GM12878 (cell line): ENCODE data around the gene RFFL. TPM values are rescaled to one million over a fixed set of nuclear protein-coding genes. Genes with fewer than 3 reads are reported as not detected.

Source experiments
- ATAC-seq: fragments of 200-7000 bp; cut with Tn5 transposase; 3 replicates; pipeline ENCODE4 v1.9.1; 2020; ENCODE audit warnings: mild to moderate bottlenecking, moderate library complexity
- BruUV-seq: library from RNA; stranded (reverse); fragments of 400-500 nt; replicated peaks from 2 replicates; lab custom pipeline; 2021; lab: Mats Ljungman, UMichigan
- CTCF ChIA-PET: fragments of 300-600 bp; sonication (Branson Sonifier 250); formaldehyde crosslinking; extraction: SDS; loops from one replicate; lab custom pipeline; 2021; ENCODE audit warnings: inconsistent platforms; lab: Yijun Ruan, JAX
- POLR2A ChIA-PET: fragments of 350-600 bp; formaldehyde crosslinking; extraction: SDS; loops from one replicate; lab custom pipeline; 2021; ENCODE audit warnings: inconsistent platforms; lab: Charles Lee
- RAD21 ChIA-PET: fragments of 300-600 bp; sonication (Branson Sonifier 250); formaldehyde crosslinking; loops from one replicate; lab custom pipeline; 2023; ENCODE audit warnings: antibody characterized with exemption; ENCODE audit not compliant: unreplicated experiment; lab: Charles Lee
- SMC1A ChIA-PET: fragments of 300-600 bp; sonication (Branson Sonifier 250); formaldehyde crosslinking; loops from one replicate; lab custom pipeline; 2023; ENCODE audit not compliant: unreplicated experiment, uncharacterized antibody; lab: Charles Lee
- DNase-seq: peaks from one replicate; pipeline ENCODE4 v3.0.0-alpha.2; 2011; ENCODE audit warnings: low read depth, low spot score
- FAIRE-seq: peaks from 3 replicates; lab custom pipeline; 2011; peaks lifted over from hg19 to GRCh38; lab: Jason Lieb, UNC
- H2AFZ ChIP-seq: 2 replicates; pipeline ENCODE4 v1.6.0; 2011; ENCODE audit warnings: low read depth, low read length, control low read depth; ENCODE audit not compliant: control insufficient read depth
- H3K27ac ChIP-seq: 2 replicates; pipeline ENCODE4 v1.5.1; 2011; ENCODE audit warnings: control low read depth; ENCODE audit not compliant: control insufficient read depth, insufficient read depth
- H3K27me3 ChIP-seq, 2 experiments: replicated peaks in 1 of 2; 2 replicates each; pipeline versions ENCODE4 v1.6.0 to v1.6.1; 2011; ENCODE audit warnings: low read length in 1 of 2; ENCODE audit not compliant: control insufficient read depth in 2 of 2, insufficient read depth in 2 of 2
- H3K36me3 ChIP-seq, 2 experiments: 2 replicates each; pipeline ENCODE4 v1.5.1; 2011; ENCODE audit warnings: low read length in 1 of 2; ENCODE audit not compliant: control insufficient read depth in 2 of 2, insufficient read depth in 2 of 2
- H3K4me1 ChIP-seq: 2 replicates; pipeline ENCODE4 v1.6.1; 2011; ENCODE audit warnings: mild to moderate bottlenecking, low read length, moderate library complexity, mixed read lengths; ENCODE audit not compliant: control insufficient read depth, insufficient read depth
- H3K4me2 ChIP-seq: 2 replicates; pipeline ENCODE4 v1.6.0; 2011; ENCODE audit warnings: control low read depth; ENCODE audit not compliant: control insufficient read depth, insufficient read depth
- H3K4me3 ChIP-seq: fragments of 200-600 bp; sonication (generic); 2 replicates; pipeline ENCODE4 v1.5.1; 2016
- H3K79me2 ChIP-seq: 2 replicates; pipeline ENCODE4 v1.6.0; 2011; ENCODE audit warnings: low read length; ENCODE audit not compliant: control insufficient read depth, insufficient read depth
- H3K9ac ChIP-seq: 2 replicates; pipeline ENCODE4 v1.8.0; 2011; ENCODE audit warnings: low read length, control low read depth, mixed read lengths; ENCODE audit not compliant: control insufficient read depth, insufficient read depth
- H3K9me3 ChIP-seq: replicated peaks from 3 replicates; pipeline ENCODE4 v1.5.1; 2011; ENCODE audit warnings: mild to moderate bottlenecking, low read length; ENCODE audit not compliant: control insufficient read depth, insufficient read depth
- H4K20me1 ChIP-seq: 2 replicates; pipeline ENCODE4 v1.6.0; 2011; ENCODE audit not compliant: control insufficient read depth, insufficient read depth
- CBX3 ChIP-seq: fragments of 200-600 bp; sonication (generic); IDR thresholded peaks from 2 replicates; pipeline ENCODE4 v1.6.1; 2016; ENCODE audit warnings: low read depth, borderline replicate concordance
- CHD1 ChIP-seq: IDR thresholded peaks from 2 replicates; pipeline ENCODE4 v1.6.1; 2012; ENCODE audit warnings: low read depth, low read length, improper control_type of control experiment
- IRF5 ChIP-seq: fragments of 450-650 bp; IDR thresholded peaks from 2 replicates; pipeline ENCODE4 v1.6.1; 2017; ENCODE audit warnings: borderline replicate concordance
- KDM1A ChIP-seq: fragments of 200-600 bp; sonication (generic); IDR thresholded peaks from 2 replicates; pipeline ENCODE4 v1.6.1; 2016; ENCODE audit warnings: borderline replicate concordance
- NKRF ChIP-seq: fragments of 450-650 bp; conservative IDR thresholded peaks from 2 replicates; pipeline ENCODE4 v1.6.1; 2017; ENCODE audit warnings: mild to moderate bottlenecking, moderate library complexity
- PML ChIP-seq: IDR thresholded peaks from 2 replicates; pipeline ENCODE4 v1.6.1; 2012; ENCODE audit warnings: low read length, inconsistent platforms
- SIN3A ChIP-seq: IDR thresholded peaks from 2 replicates; pipeline ENCODE4 v1.6.1; 2012; ENCODE audit warnings: low read depth, low read length, improper control_type of control experiment
- TCF7 ChIP-seq: IDR thresholded peaks from 2 replicates; pipeline ENCODE4 v1.6.1; 2014; ENCODE audit warnings: antibody characterized with exemption, borderline replicate concordance
- USF2 ChIP-seq: IDR thresholded peaks from 2 replicates; pipeline ENCODE4 v1.6.1; 2011; ENCODE audit warnings: low read depth, low read length, improper control_type of control experiment, borderline replicate concordance
- WGBS: methylation state at CpG from one replicate; pipeline ENCODE4 v1.1.6; 2016; ENCODE audit warnings: low lambda C conversion rate; ENCODE audit not compliant: insufficient replicate concordance, insufficient coverage; ENCODE audit errors: missing lambda C conversion rate; 5-methylcytosine and 5-hydroxymethylcytosine counted together
- in situ Hi-C: fragments of 300-500 bp; cut with MboI; formaldehyde crosslinking; loops from 9 replicates; pipeline ENCODE4 v1.14.3; 2018; ENCODE audit warnings: mixed read lengths
- intact Hi-C: fragments of 100-400 bp; cut with micrococcal nuclease; formaldehyde crosslinking; loops from one replicate; pipeline ENCODE4 v1.14.2; 2022; ENCODE audit not compliant: unreplicated experiment
- polyA plus RNA-seq, 11 experiments: library from polyadenylated mRNA; depleted of rRNA in 4 of 11; unstranded in 6 of 11; stranded (reverse) in 5 of 11; fragments of >200 nt; fragmentation: Nextera tagmentation in 4 of 11; fragmentation: Illumina TruSeq in 1 of 11; extraction: Ambion mirVana in 4 of 11; extraction: Trizol in 1 of 11; gene quantifications; 1 replicate in 1 of 11; 2 replicates in 10 of 11; pipeline versions ENCODE4 v1.2.1 to v1.2.3, GENCODE V29; 2011 to 2016; ENCODE audit warnings: inconsistent platforms in 2 of 11, missing spikeins in 2 of 11, low read depth in 1 of 11
- total RNA-seq, 4 experiments: library from RNA; depleted of rRNA in 3 of 4; stranded (reverse); fragments of >200 nt in 3 of 4; fragmentation: Illumina TruSeq in 1 of 4; extraction: Trizol in 1 of 4; gene quantifications; 2 replicates each; pipeline versions ENCODE4 v1.2.1 to v1.2.3, GENCODE V29; 2013 to 2021

The RFFL gene
- total and polyA plus RNA-seq, 10 of the 15 experiments (the other 5 are each of a cell fraction or from before 2014, with no cell fraction given), result 4.7 to 56.1 (median 26.9) TPM

- no peak for TF ChIP-seq NKRF
- no peak for TF ChIP-seq PML
Observed at GRCh38 chr17:35101036-35101435, 37.5 kb upstream of the RFFL start (continued).

DNA sequence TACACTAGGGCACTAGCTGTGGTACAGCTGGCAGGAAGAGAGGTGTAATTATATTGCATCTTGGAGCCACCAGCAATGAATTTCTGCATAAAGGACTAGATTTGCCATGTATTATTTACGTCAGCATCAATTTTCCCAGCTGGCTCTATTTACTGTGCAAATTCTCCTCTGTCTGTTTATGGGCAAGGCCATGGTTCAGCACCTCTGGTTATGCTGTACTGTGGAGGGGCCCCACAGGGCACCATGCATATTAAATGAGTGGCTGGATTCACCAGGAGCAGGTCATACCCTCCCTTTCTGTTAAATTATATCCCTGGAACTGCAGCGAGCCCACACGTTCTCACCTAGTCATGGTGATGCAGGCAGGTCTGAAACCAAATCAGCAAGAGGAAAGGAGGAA is 36.4 kb upstream of the RFFL start:
- Histone ChIP-seq H4K20me1 (no peaks in the 10 kb centered on the region), H2AFZ (no peak overlapping the region), H3K36me3 (peaks cover 8 to 23% of the 10 kb centered on the region in 2 experiments), H3K9me3 (no peaks in the 10 kb centered on the region), H3K27ac (no peak overlapping the region), H3K4me2 (no peak overlapping the region), H3K9ac (no peak overlapping the region), H3K4me3 (no peak overlapping the region), H3K79me2 (no peaks in the 10 kb centered on the region), H3K4me1 (no peaks in the 10 kb centered on the region), H3K27me3 (no peaks in the 10 kb centered on the region)
- intact Hi-C loops, result no loop called here
- FAIRE-seq (no peak), DNase-seq (no peak), ATAC-seq (no peak)
- ChIA-PET CTCF (interaction anchor here (1.3 kb wide), 1 partner anchor 102 kb away, joined by 3 read pairs; no protein-coding TSS in a partner anchor), POLR2A (no interaction called here), RAD21 (no interaction called here), SMC1A (no interaction called here)
- in situ Hi-C loops, result loop anchor here (25.0 kb wide), 1 partner anchor 888 kb away; no protein-coding TSS in a partner anchor
- TF ChIP-seq TCF7 (no peak), CHD1 (no peak), KDM1A (no peak), CBX3 (no peak), USF2 (no peak), NKRF (no peak), IRF5 (no peak), SIN3A (no peak)
- no TSS peak for BruUV-seq
- 98% methylated on average over 3 of the region's 3 CpGs for WGBS
